ENCODE results near the gene CNTN5.
"Not testable (repeated sequence)": the region's sequence is repeated elsewhere in the genome, so short reads cannot be mapped to it uniquely, and the experiment has no call there.

CNTN5 gene

DNA sequence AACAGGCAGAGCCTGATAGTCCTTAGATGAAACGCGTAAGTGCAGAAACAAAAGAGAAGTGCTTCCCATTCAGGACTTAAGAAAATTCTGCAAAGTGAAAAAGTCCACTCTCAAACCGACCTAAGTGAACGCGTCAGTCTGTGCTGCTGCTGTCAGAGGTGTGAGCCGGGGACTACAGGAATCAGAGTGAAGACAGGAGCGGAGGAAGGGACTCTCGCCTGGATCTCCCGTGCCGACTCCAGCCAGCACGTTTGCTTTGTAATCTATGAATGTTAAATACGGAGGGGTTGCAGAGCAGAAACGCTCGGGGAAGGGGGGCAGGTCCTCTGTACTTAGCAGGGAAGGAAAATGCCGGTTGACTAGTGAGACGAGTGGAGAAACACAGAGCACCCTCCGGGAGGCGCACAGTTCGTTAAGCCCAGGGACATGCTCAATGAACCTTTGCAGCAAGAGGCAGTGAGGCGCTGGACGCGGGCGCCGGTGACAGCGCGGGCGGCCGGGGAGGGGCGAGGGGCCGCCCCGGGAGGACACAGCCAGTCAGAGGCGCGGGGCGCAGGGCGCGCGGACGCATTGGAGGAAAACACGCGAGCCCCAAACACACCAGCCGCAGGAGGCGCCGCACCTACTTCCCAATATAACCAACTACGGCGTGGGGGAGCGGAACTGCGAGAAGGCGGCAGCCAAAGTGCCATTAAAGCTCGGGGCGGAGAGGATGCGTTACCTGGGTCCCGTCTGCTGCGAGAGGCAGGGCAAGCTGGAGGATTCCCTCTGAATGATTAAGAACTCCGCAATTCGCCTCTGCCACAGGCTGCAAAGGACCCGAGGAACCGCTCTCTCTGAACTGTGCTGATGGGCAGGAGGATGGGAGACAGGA is at the start of gene CNTN5:
CNTN5 (plus strand) TSS at position 598 of the 874 bp plus-strand sequence.
- peak; percentile 49 for DNase-seq (ENCODE audit: low spot score)

DNA sequence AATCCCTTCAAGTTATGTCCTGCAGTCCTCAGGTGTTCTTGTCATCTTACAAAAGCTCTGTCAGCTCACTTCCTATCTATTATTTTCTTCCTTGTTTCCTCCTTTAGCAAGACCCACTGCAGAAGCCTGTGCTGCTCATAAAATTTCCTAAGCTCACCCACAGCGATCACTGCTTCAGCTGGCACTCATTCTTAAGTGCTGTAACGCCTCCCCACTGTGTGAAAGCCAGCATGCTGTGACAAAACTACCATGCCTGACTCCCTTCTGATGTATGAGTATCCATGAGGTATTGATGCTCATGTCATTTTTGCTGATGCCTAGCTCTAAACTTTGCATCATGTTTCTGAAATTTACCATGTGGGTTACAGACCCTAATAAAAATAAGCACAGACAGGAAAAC is 41.5 kb upstream of the CNTN5 start:
- peak; percentile 14 for DNase-seq (ENCODE audit: low spot score)

DNA sequence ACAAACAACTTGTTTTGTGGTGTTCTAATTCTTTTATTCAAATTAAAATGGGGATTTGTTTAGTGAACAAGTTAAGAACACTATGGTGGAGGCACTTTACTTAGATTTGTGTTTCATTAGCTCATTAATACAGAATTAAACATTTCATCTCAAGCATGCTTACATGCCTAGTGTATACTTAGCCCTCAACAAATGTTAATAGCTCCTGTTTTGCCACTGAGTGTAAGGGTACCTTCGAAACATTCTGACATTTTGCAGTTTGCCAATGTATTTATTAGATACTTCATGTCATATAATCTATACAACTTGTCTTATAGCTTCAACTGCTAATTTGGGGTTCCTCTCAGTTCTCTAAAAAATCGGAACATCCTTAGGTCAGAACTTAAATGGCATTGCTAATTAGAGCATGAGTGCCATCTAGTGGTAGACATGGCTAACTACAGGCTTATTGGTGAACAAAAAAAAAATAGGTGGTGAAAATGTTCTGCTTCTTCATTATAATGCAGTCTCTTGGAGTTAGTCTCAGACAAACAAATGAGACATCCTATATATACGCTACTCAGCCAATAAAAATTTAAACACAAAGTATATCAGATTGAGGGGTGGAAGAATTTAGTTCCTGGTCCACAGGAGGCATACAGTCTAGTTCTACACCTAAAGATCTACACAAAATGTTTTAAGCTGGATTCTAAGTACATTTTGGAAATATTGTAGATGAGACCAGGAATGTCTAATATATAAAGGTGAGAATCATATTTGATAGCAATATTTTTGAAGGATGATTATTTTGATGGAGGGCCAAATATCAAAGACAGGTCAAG is 4.9 kb upstream of the CNTN5 start:
- peak; percentile 44 for DNase-seq (ENCODE audit: low spot score)

DNA sequence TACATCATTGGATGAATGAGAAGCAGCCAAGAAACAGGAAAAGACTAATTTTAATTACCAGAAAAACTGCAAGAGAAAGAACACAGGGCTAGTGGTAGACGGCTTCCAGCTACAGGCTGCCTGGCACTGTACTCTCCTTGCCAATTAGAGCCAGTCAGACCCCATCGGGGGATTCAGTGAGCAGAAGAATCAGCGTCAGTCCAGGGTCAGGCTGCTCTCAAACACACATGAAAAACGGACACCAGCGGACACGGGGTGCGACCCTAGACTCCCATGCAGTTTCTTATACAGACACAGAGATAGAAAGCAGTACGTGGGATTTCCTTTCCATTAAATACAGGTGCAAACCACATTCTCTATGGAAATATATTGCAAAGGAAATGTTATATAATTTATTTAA is 1.1 kb upstream of the CNTN5 start:
- no peak for DNase-seq (ENCODE audit: low spot score)

DNA sequence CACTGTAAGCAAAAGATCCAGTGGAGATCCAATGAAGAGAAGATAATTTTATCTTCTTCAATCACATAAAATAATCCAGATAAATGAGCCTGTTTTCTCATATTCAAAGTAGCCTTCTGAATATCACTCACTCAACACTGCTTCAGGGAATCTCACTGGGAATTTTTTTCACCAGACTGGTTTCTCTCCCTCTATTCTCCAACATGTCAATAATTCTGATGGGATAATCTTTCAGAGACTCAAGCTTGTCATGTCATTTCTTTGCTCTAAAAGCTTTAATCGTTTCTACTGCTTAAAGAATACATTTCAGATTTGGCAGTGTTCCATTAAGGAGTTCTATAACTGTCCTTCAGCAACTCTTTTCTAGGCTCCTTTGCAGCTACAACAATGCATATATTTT is 16.3 kb downstream of the CNTN5 start:
- DNase-seq (ENCODE audit: low spot score): no peak

DNA sequence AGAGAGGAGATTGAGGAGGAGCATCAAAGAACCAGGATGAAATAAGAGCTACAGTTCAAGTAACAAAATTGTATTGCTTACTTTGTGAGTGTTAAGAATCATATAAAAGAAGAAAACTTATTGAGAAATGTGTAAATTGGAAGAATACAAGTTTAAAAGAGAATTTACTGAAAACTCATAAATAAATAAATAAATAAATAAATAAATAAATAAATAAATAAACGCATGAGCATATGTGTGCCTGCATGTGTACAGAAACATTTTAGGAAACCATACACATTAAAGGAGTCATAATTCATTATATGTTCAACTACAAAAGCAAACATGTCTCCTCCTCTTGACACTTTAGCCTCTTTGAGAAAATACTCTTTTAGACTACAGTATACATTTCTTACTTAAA is 42.6 kb downstream of the CNTN5 start:
- no peak for DNase-seq (ENCODE audit: low spot score)

DNA sequence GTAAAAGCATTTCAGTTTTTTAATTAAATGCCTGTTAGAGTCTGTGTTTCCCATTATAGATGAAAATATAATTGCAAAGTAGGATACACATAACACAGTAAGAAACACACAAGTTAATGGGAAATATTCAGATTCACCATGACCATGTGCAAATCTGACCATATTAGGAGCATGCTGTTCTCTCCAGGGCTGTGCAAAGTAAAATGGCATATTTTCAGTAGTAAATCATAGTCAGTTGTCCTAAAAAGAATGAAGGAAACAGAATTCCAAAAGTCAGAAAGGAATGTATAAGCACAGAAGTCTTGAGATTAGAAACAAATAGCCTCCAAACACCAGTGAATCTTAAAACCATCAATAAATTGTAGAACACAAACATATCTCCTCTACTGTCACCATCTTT is 44.4 kb downstream of the CNTN5 start:
- no peak for DNase-seq (ENCODE audit: low spot score)

DNA sequence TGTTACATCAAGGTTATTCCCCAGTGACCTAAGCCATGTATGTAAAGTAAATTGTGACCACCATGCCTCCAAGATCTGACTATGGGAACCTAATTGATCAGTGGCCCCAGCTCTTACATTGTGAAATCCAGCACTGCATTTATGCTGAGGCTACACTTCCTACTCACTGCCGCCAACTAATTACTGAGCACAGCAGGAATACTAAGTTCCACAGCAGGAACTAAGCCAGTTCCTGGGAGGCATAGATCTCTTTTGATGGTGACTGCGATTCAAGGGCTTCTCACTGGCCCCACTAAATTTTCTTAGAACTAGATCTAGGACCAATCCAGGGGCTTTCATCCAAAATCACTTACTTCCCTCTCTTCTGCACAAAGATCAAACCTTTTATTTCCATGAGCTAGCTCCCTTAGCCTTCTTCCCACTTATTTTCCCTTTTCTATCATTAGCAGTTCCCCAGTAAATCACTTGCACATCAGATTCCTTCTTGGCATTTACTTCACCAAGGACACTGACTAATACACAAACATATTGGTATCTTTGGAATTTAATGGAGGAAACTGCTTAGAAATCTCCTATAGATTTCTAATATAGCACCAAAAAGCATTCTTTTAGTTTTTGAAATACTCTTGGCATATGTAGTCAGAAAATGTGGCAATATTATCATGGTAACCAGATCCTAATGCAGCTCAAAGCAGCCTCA is 46.0 kb downstream of the CNTN5 start:
- DNase-seq (ENCODE audit: low spot score): peak; percentile 16

DNA sequence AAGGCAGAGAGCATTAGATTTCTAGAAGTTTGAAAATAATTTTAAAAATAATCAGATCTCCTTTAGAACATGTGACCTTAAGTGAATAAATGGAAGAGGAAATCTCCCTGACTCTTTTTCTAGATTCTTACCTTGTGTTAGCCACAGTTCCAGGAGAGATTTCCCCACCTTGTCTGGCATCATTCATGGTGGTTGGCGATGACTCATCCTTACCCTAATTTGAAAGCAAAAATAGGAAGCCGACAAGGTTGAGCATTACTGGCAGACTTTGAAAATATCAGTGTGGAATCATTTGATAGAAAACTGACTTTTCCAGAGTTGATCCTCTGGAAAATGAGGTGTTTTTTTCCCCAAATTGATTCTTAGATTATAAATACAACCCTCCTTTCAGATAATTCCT is 48.1 kb downstream of the CNTN5 start:
- no peak for DNase-seq (ENCODE audit: low spot score)

DNA sequence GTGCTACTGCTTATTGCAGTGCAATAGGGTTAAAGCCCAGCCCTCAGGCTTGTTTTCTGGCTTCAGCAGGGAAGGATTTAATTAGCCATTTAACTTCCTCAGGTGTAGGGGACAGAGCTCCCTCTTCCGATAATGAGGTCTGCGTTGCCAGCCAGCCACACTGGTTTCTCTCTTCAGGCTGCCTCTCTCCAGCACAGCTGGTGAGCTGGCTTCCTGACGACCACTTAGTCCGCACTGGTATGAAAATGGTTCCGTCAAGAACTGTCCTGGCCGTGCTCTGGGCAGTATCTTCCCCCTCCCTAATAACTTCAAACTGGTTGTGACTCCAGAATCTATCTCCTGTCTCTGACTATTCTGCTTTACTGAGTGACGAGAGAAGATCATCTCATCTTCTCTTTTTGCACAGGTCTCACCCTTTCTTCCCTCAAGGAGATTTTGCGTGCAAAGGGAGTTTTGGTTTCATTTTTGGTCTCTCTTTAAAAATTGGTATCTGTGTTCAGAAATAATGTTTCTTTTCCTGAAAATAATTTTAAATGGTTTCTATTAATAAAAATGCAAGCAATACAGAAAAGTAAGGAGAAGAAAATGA is 49.2 kb downstream of the CNTN5 start:
- peak; percentile 13 for DNase-seq (ENCODE audit: low spot score)

DNA sequence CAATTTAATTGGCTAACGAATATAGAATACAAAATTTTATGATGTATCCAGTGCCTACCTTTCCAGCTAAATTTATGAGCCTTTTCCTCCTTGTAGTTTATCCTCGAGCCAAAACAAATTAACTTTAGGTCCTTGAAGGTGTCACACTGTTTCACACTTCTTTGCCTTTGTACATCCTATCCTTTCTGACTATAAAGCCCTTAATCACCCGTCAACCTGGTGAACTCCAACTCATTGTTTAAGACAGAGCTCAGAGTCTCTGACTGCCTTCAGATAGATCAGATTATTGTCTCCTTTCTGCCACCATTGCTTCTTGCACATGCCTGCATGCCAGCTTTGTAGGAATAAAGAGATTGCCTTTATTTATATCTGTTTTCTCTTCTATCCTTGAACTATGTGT is 58.8 kb downstream of the CNTN5 start:
- no peak for DNase-seq (ENCODE audit: low spot score)

DNA sequence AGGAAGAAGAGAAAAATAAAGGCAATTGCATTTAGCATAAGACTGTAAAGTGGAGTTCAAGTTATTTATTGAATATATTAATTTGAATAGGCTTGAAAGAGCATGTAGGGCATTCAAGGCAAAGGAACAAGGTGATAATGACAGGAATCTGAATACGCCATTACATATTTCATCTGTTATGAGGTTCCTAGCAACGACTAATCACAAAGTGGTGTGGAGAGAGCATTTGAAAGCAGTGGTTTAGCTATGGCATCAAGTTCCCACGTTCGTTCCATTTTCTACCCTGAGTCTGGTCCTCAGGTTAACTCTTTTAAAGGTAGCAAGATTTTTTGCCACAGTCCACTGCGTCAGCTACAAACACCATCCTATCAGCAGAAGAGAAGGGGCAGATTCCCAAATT is 59.4 kb downstream of the CNTN5 start:
- DNase-seq (ENCODE audit: low spot score): no peak

DNA sequence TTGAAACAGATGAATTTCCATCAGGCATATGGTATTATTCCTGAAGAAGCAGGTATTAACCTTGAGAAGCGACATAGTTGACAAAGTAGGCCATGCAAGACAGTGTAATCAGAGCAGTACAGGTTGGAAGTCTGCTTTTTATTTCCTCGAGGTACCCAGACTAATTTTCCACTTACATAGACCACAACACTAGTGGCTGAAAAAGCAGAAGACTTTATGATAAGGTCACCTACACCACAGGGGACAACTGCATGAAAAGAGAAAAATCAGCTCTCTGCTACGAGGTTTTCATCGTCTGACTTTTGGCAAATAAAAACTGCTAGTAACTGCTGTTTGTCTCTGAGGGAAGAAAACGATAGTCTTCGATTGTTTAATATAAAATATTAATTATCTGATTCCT is 77.5 kb downstream of the CNTN5 start:
- DNase-seq (ENCODE audit: low spot score): no peak

DNA sequence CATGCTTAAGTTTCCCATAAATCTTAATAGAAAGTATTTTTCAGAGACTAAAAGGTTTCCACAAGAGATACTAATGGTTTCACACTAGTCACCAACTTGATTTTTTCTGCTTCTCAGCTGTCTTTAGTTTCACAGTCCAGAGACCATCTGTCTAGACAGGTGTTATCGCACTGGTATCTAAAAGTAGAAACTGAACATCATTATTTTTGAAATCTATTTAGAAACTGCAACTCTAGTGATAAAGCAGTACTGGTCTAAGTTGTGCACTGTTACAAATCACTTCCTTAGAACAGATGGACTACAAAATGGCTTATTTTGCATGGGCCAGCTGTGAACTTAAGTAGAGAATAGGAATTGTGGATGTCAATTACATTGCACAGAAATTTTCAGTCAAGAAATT is 78.0 kb downstream of the CNTN5 start:
- no peak for DNase-seq (ENCODE audit: low spot score)

DNA sequence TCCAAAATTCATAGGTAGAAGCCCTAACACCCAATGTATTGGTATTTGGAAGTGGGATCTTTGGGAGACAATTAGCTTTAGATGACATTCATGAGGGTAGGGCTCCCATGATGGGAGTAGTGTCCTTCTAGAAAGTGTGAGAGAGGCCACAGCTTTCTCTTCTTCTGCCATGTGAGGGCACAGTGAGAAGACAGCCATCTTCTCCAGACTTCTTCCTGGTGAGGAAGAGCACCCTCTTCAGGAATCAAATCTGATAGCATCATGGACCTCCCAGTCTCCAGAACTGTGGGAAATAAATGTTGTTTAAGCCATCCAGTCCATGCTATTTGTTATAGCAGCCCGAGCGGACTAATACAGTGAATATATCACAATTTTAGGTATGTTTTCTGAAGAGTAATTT is 96.9 kb downstream of the CNTN5 start:
- no peak for DNase-seq (ENCODE audit: low spot score)

DNA sequence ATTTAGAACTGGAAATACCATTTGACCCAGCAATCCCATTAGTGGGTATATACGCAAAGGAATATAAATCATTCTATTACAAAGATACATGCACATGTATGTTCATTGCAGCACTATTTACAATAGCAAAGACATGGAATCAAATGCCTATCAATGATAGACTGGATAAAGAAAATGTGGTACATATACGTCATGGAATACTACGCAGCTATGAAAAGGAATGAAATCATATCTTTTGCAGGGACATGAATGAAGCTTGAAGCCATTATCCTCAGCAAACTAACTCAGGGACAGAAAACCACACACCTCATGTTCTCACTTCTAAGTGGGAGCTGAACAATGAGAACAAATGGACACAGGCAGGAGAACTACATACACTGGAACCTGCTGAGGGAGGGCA is 113.1 kb downstream of the CNTN5 start:
- not testable (repeated sequence) for DNase-seq (ENCODE audit: low spot score)

DNA sequence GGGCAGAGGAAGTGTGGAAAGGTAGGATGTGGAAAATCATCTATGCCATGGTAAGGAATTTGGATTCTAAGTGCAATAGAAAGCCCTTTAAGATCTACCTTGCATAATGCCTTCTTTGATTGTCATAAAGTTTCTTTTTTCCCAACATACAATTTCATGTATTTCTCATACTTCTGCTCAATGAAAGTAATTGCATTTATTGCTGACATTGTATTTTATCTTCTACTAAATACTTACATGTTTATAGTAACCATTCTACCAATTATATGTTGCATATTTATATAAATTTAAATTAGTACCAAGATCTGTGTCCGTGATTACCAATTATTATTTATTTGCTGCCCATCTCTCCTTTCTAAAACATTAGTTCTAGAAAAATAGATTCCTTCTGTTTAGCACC is 114.8 kb downstream of the CNTN5 start:
- DNase-seq (ENCODE audit: low spot score): no peak

DNA sequence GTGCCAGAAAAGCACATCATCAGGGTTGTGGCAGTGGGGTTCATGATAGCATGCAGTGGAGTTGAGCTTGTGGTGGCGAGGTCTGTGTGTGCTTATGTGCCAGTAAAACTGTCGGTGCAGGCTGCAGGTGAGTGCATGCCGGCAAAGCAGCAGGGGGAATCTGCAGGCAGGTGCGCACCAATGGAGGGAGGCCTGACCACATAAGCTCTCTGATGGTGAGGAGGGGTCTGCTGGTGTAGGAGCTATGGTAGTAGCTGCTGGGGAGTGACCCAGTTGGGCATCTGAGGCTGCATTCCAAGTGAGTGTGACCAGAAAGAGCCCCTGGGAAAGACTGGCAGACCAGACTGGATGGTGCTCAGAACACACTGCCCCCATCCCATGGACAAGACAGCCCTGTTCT is 121.5 kb downstream of the CNTN5 start:
- no peak for DNase-seq (ENCODE audit: low spot score)

DNA sequence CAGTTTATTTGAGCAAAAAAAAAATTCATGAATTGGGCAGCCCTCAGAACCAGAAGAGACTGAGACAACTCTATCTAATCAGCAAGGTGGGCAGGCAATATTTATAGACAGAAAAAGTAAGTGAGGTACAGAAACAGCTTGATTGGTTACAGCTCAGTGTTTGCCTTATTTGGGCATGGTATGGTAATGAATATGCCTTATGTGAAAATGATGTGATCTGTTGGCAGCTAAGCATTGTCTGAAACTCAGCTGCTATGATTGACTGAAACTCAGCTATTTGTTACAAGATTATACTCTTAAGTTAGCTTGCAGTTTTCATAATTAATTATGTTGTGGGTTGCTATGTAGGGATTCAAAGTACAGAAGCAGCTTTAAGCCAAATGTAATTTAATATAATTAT is 127.6 kb downstream of the CNTN5 start:
- no peak for DNase-seq (ENCODE audit: low spot score)

DNA sequence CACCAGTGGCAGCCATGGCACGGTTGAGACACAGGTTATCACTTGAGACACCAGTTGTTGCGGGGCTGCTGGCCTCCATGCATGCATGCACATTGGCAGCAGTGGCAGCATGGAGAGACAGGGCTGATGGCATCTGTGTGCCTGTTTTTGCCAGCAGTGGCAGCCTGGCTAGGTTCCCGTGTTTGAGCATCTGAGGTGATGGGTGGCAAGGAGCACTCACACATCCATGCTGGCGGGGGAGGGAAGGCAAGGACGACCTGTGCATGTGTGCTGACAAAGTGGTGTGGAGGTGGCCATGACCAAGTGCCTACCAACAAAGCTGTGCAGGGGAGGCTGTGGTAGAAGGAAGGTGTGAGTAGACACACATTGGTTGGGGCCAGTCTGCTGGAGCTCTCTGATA is 133.5 kb downstream of the CNTN5 start:
- no peak for DNase-seq (ENCODE audit: low spot score)

DNA sequence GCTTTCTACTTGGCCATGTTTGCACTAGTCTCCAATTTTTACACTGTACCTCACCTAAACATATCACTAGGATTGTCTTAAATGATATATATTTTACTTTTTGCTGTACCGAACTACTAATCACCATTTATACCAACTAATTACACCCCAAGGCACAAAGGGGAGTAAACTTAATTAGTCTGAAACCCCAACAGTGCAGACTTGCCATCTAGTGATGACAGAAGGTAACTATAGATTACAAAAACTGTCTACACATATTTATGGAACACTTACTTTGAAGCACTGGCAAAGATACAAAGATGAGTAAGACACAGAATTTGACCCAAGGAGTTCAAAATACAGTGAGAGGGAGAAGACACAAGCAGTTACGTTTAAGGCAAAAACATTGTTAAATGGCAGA is 139.7 kb downstream of the CNTN5 start:
- no peak for DNase-seq (ENCODE audit: low spot score)

DNA sequence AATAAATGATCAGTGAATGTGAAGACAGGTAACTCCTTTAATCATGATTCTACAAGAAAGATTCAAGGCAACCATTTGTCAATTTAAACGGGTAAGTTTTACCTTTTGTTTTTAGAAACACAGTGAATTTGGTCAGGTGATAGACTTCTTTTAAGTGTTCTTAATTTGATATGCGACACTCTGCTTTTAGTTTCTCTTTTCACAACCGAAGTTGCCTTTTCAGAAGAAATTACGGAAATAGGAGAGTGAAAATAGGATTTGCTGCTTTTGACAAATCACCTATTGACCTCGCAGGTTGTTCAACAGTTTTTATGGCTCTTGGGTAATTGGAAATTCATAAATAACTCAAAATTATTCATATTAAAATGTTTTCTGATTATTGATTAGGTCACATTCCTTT is 142.1 kb downstream of the CNTN5 start:
- DNase-seq (ENCODE audit: low spot score): no peak

Measured in iPS-NIHi11 (cell line).